GM06990 (cell line): ENCODE results near the gene MIA3.

ENCODE experiments used
- DNase-seq: peaks from one replicate; pipeline ENCODE4 v3.0.0-alpha.2; 2011; ENCODE audit not compliant: insufficient read length; ENCODE audit errors: extremely low read depth
- H3K27me3 ChIP-seq: replicated peaks from 2 replicates; pipeline ENCODE4 v1.6.0; 2011; ENCODE audit warnings: low read length; ENCODE audit not compliant: control insufficient read depth, insufficient read depth
- H3K36me3 ChIP-seq: 2 replicates; pipeline ENCODE4 v1.5.1; 2011; ENCODE audit warnings: low read length; ENCODE audit not compliant: control insufficient read depth, insufficient read depth
- H3K4me3 ChIP-seq: replicated peaks from 2 replicates; pipeline ENCODE4 v1.5.1; 2011; ENCODE audit warnings: low read depth, mild to moderate bottlenecking, control low read depth, low read length
- TF ChIP-seq, protein P1 (sequence below): IDR thresholded peaks from 2 replicates; pipeline ENCODE4 v1.5.1; 2011; ENCODE audit warnings: low read length, control low read depth, mild to moderate bottlenecking, inconsistent platforms; ENCODE audit not compliant: insufficient read depth, poor library complexity, severe bottlenecking

The MIA3 gene, protein sequence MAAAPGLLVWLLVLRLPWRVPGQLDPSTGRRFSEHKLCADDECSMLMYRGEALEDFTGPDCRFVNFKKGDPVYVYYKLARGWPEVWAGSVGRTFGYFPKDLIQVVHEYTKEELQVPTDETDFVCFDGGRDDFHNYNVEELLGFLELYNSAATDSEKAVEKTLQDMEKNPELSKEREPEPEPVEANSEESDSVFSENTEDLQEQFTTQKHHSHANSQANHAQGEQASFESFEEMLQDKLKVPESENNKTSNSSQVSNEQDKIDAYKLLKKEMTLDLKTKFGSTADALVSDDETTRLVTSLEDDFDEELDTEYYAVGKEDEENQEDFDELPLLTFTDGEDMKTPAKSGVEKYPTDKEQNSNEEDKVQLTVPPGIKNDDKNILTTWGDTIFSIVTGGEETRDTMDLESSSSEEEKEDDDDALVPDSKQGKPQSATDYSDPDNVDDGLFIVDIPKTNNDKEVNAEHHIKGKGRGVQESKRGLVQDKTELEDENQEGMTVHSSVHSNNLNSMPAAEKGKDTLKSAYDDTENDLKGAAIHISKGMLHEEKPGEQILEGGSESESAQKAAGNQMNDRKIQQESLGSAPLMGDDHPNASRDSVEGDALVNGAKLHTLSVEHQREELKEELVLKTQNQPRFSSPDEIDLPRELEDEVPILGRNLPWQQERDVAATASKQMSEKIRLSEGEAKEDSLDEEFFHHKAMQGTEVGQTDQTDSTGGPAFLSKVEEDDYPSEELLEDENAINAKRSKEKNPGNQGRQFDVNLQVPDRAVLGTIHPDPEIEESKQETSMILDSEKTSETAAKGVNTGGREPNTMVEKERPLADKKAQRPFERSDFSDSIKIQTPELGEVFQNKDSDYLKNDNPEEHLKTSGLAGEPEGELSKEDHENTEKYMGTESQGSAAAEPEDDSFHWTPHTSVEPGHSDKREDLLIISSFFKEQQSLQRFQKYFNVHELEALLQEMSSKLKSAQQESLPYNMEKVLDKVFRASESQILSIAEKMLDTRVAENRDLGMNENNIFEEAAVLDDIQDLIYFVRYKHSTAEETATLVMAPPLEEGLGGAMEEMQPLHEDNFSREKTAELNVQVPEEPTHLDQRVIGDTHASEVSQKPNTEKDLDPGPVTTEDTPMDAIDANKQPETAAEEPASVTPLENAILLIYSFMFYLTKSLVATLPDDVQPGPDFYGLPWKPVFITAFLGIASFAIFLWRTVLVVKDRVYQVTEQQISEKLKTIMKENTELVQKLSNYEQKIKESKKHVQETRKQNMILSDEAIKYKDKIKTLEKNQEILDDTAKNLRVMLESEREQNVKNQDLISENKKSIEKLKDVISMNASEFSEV (N-terminal part only)

DNA sequence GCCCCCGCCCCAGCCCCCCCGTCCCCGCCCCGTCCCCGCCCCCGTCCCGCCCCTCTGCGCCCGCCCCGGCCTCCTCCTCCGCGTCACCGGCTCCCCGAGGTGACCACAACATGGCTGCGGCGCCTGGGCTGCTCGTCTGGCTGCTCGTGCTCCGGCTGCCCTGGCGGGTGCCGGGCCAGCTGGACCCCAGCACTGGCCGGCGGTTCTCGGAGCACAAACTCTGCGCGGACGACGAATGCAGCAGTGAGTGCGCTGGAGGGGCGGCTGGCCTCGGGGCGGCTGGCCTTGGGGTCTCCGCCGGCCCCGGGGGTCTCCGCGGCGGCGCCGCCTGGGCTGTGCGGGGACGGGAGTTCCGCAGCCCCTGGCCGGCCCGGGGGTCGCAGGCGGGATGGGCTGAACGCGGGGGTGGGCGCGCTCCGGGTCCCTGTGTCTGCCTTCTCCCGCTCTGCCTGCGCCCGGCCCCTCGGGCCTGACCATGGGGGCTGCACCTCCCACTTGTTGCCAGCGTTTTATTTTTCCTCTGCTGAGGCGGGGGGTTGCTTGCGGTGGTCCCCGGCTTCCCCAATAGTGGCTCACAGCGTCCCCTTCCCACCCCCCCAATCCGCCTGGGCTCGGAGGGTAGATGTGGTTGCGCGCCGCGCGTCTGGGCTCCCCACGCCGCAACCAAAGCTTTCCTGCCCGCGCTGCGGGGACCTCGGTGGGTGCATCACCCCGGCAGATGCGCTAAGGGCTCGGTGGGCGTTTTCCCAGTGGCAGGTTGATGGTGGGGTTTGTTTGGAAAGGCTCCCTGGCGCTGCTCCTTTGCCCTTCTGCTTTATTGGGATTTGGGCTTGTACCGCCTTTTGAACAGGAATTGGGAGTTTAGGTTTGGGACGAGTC is at the start of gene MIA3:
Gene MIA3, plus strand, starts transcription at position 97 of the 879 bp plus-strand sequence. Its CDS starts 14 bp downstream, at position 111.
- TF ChIP-seq, protein P1, sequence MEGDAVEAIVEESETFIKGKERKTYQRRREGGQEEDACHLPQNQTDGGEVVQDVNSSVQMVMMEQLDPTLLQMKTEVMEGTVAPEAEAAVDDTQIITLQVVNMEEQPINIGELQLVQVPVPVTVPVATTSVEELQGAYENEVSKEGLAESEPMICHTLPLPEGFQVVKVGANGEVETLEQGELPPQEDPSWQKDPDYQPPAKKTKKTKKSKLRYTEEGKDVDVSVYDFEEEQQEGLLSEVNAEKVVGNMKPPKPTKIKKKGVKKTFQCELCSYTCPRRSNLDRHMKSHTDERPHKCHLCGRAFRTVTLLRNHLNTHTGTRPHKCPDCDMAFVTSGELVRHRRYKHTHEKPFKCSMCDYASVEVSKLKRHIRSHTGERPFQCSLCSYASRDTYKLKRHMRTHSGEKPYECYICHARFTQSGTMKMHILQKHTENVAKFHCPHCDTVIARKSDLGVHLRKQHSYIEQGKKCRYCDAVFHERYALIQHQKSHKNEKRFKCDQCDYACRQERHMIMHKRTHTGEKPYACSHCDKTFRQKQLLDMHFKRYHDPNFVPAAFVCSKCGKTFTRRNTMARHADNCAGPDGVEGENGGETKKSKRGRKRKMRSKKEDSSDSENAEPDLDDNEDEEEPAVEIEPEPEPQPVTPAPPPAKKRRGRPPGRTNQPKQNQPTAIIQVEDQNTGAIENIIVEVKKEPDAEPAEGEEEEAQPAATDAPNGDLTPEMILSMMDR: no peak
- peak; percentile 47 for DNase-seq
- Histone ChIP-seq H3K4me3 (peak within 1 kb of the TSS; percentile 83), H3K36me3 (peaks cover 2% of the 10 kb centered on the region; the same call in 1 of the 2 replicates), H3K27me3 (no peaks in the 10 kb centered on the region)

DNA sequence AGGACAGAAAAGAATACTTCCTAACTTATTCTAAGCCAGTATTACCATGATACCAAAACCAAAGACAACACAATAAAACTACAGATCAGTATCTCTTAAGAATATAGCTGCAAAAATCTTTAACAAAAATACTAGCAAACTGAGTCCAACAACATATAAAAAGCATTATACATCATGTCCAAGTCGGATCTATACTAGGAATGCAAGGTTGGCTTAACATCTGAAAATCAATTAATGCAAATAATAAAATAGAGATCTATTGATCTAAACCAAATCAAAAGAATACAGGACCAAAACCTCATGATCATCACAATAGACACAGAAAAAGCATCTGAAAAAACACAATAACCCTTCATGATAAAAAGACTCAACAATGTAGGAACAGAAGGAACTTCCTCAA is 47.1 kb upstream of the MIA3 start:
- peaks cover 2% of the 10 kb centered on the region for H3K36me3 ChIP-seq
- no peak for DNase-seq
- no peak overlapping the region for H3K4me3 ChIP-seq
- no peaks in the 10 kb centered on the region for H3K27me3 ChIP-seq
- TF ChIP-seq, protein P1: no peak

DNA sequence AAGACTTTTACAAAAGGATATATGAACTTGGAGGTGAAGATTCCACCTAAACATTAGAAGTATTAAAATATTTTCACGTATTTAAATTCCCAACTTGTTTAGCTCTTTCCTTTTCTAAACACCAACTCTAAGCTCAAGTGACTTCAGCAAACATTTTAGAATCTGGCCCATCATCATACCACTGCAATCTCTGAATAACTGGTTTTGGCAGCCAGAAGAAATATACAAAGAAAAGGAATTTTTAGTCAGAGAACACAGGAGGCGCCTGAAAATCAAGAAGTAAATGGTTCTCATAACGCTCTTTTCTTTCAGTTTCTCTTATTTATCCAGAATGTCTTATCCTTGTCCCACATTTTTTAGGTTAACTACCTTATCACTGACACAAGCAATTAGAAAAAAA is 38.6 kb upstream of the MIA3 start:
- no peak overlapping the region for H3K4me3 ChIP-seq
- DNase-seq: no peak
- TF ChIP-seq, protein P1: no peak
- no peaks in the 10 kb centered on the region for H3K27me3 ChIP-seq
- H3K36me3 ChIP-seq: no peaks in the 10 kb centered on the region; the same call in none of the 2 replicates

DNA sequence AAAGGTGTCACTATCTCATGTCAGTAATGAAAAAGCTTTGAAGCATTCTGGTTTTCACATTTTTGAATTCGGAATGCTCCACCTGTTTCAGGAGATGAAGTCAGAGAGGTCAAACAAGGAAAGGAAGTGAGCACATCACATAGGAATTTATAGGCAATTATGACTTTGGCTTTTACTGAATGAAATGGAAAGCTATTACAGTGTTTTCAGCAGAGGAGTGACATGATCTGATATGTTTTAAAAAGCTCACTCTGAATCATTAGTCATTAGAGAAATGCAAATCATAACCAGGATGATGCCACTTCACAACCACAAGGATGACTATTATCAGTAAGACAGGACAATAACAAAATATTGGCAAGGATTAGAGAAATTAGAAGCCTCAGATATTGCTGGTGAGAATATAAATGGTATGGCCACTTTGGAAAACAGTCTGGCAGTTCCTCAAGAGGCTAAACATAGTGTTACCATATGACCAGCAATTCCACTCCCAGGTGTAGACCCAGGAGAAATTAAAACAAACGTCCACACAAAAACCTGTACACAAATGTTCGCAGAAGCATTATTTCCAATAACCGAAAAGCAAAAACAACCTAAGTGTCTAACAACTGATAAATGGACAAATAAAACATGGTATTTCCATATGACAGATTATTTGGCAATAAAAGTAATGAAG is 35.7 kb upstream of the MIA3 start:
- Histone ChIP-seq H3K27me3 (no peaks in the 10 kb centered on the region), H3K4me3 (no peak overlapping the region), H3K36me3 (no peaks in the 10 kb centered on the region; the same call in 1 of the 2 replicates)
- peak; percentile 32 for DNase-seq
- TF ChIP-seq, protein P1: no peak
